GM12865 (cell line): ENCODE measurements around the gene PON1.

Experiments
- DNase-seq: peaks from one replicate; pipeline ENCODE4 v3.0.0; 2010; ENCODE audit warnings: low read depth
- H3K4me3 ChIP-seq: 2 replicates; pipeline ENCODE4 v1.5.1; 2011; ENCODE audit warnings: mild to moderate bottlenecking, low read depth, low read length, control low read depth
- CTCF ChIP-seq: IDR thresholded peaks from 2 replicates; pipeline ENCODE4 v1.5.1; 2011; ENCODE audit warnings: low read length, control low read depth, low read depth, inconsistent platforms; ENCODE audit not compliant: insufficient read depth; ENCODE audit errors: missing control alignments

Gene PON1

GRCh38 chr7:95304990-95305389, 19.3 kb downstream of the PON1 start:
- H3K4me3 ChIP-seq = no peak overlapping the region
- TF ChIP-seq CTCF = no peak
- no peak for DNase-seq

DNA sequence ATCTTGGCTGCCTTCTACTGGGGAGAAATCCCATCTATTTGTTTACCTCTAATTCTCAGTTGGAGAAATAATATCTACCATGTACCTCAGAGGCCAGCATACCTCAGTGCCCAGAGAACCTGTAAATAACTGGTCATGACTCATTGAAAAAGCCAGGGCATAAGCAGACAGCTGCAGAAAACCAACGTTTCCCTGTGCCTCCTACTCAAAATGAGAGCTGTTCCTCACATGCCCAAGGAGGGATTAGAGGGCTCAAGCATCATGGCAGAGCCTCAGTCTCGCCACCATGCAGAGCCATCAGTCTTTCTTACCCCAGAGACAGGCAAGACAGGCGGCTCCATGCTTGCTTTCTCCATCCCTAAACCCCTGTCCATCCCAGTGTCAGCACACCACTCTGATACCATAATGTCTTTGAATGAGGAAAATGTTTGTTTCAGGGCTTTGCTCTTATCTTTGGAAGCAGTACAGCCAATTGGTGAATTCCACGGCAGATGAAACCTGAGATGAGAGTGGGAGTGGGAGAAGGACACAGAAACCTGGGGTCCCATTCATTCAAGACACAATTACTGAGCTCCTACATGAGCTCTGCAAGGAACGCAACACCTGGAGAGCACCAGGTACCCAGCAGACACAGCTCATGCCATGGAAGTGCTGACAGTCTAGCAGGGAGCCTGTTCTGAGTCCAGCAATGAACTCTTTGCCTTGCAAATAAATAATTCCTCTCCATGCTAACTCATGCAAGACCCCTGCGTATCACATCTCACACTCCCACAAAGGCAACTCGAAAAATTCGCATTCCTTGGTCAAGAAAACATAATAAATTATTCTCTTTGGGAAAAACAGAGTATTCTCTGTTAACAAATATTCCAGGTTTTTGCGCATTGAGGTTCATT, 21.1 kb downstream of the PON1 start:
- H3K4me3 ChIP-seq = no peak overlapping the region
- DNase-seq = no peak
- no peak for TF ChIP-seq CTCF

GRCh38 chr7:95298091-95298490, 26.2 kb downstream of the PON1 start:
- no peak for DNase-seq
- no peak for TF ChIP-seq CTCF
- H3K4me3 ChIP-seq = no peak overlapping the region

DNA sequence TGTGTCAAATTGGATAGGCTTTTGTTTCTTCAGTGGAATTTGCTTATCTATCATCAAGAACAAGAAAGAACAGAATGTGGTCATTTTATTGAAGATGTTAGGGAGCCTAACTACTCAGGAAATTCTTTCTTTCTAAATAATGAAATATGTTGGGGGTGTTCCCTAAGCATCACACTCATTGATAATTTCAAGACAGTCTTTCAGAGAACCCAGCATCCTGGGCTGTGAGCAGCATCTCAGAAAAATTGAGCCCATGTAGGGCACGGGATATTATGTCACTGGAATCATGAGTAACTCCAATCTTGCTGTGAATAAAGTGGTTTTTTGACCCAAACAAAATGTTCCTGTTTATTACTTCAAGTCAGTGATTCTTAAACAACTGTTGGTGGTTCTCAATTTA, 27.3 kb downstream of the PON1 start:
- no peak for TF ChIP-seq CTCF
- no peak for DNase-seq
- no peak overlapping the region for H3K4me3 ChIP-seq

GRCh38 chr7:95296456-95296855, 27.9 kb downstream of the PON1 start:
- DNase-seq = no peak
- TF ChIP-seq CTCF = no peak
- H3K4me3 ChIP-seq = no peak overlapping the region

GRCh38 chr7:95295397-95295796, 28.9 kb downstream of the PON1 start:
- no peak overlapping the region for H3K4me3 ChIP-seq
- DNase-seq = no peak
- no peak for TF ChIP-seq CTCF
